ENCODE results near the gene UBAC1. TPM values are rescaled to one million over a fixed set of nuclear protein-coding genes. Genes with fewer than 3 reads are reported as not detected.

UBAC1 gene
- total and polyA plus RNA-seq, 10 of the 15 experiments (the other 5 are each of a cell fraction or from before 2014, with no cell fraction given) = 16.7 to 54.6 (median 38.5) TPM

DNA sequence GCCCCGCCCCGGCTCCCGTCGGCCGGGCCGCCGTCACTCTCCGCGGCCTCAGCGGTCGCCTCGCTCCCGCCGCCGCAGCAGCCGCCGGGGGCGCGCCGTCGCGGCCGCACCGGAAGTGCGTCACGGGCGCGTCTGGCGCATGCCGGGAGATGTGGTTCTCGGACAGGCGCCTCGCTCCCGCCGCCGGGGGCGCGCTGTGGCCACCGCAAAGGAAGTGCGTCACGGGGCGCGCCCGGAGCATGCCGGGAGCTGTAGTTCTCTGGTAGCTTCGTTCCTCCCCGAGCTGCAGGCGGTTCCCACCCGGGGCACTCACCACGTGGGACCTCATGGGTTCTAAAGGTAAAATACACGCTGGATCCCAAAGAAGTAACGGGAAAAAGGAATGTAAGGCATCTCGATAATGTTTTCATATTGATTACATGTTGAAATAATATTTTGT, at the start of gene UBAC1 (continued):
- TF ChIP-seq, protein P1, sequence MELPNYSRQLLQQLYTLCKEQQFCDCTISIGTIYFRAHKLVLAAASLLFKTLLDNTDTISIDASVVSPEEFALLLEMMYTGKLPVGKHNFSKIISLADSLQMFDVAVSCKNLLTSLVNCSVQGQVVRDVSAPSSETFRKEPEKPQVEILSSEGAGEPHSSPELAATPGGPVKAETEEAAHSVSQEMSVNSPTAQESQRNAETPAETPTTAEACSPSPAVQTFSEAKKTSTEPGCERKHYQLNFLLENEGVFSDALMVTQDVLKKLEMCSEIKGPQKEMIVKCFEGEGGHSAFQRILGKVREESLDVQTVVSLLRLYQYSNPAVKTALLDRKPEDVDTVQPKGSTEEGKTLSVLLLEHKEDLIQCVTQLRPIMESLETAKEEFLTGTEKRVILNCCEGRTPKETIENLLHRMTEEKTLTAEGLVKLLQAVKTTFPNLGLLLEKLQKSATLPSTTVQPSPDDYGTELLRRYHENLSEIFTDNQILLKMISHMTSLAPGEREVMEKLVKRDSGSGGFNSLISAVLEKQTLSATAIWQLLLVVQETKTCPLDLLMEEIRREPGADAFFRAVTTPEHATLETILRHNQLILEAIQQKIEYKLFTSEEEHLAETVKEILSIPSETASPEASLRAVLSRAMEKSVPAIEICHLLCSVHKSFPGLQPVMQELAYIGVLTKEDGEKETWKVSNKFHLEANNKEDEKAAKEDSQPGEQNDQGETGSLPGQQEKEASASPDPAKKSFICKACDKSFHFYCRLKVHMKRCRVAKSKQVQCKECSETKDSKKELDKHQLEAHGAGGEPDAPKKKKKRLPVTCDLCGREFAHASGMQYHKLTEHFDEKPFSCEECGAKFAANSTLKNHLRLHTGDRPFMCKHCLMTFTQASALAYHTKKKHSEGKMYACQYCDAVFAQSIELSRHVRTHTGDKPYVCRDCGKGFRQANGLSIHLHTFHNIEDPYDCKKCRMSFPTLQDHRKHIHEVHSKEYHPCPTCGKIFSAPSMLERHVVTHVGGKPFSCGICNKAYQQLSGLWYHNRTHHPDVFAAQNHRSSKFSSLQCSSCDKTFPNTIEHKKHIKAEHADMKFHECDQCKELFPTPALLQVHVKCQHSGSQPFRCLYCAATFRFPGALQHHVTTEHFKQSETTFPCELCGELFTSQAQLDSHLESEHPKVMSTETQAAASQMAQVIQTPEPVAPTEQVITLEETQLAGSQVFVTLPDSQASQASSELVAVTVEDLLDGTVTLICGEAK (IDR thresholded peaks at IDR 0.05; ENCODE audit: borderline replicate concordance) = peak; percentile 88
- TF ChIP-seq RUNX3 (IDR thresholded peaks at IDR 0.05; ENCODE audit: low read length) = peak; percentile 84
- TF ChIP-seq TAF1 (IDR thresholded peaks at IDR 0.05; ENCODE audit: borderline replicate concordance, low read depth, low read length) = 0 out of 2 replicates have a peak, but pooled peaks have one; percentile 14
- peak; percentile 90 for TF ChIP-seq GABPA (IDR thresholded peaks at IDR 0.05; ENCODE audit: low read depth)
- no peak for TF ChIP-seq CBX3 (IDR thresholded peaks at IDR 0.05; ENCODE audit: borderline replicate concordance, low read depth)
- TF ChIP-seq, protein P2, sequence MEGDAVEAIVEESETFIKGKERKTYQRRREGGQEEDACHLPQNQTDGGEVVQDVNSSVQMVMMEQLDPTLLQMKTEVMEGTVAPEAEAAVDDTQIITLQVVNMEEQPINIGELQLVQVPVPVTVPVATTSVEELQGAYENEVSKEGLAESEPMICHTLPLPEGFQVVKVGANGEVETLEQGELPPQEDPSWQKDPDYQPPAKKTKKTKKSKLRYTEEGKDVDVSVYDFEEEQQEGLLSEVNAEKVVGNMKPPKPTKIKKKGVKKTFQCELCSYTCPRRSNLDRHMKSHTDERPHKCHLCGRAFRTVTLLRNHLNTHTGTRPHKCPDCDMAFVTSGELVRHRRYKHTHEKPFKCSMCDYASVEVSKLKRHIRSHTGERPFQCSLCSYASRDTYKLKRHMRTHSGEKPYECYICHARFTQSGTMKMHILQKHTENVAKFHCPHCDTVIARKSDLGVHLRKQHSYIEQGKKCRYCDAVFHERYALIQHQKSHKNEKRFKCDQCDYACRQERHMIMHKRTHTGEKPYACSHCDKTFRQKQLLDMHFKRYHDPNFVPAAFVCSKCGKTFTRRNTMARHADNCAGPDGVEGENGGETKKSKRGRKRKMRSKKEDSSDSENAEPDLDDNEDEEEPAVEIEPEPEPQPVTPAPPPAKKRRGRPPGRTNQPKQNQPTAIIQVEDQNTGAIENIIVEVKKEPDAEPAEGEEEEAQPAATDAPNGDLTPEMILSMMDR (IDR thresholded peaks at IDR 0.05 in 2 of 3, conservative IDR thresholded peaks at IDR 0.05 in 1 of 3; ENCODE audit: control insufficient read depth in 2 of 3, extremely low read depth in 1 of 3, insufficient read depth in 1 of 3, low read depth in 3 of 3, low read length in 3 of 3) = peak; percentile 11 to 27 (median 23); a peak in 4 of 6 replicates
- peak; percentile 50; the same call in 1 of the 2 replicates for TF ChIP-seq ZSCAN29 (IDR thresholded peaks at IDR 0.05)
- TF ChIP-seq NR2F1 (conservative IDR thresholded peaks at IDR 0.05) = 0 out of 2 replicates have a peak, but pooled peaks have one; percentile 25
- TF ChIP-seq NR2C1 (IDR thresholded peaks at IDR 0.05) = peak; percentile 83
- TF ChIP-seq, protein P3, sequence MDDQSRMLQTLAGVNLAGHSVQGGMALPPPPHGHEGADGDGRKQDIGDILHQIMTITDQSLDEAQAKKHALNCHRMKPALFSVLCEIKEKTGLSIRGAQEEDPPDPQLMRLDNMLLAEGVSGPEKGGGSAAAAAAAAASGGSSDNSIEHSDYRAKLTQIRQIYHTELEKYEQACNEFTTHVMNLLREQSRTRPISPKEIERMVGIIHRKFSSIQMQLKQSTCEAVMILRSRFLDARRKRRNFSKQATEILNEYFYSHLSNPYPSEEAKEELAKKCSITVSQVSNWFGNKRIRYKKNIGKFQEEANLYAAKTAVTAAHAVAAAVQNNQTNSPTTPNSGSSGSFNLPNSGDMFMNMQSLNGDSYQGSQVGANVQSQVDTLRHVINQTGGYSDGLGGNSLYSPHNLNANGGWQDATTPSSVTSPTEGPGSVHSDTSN (IDR thresholded peaks at IDR 0.05; ENCODE audit: insufficient replicate concordance, low read depth, low read length) = peak; percentile 8
- TF ChIP-seq LARP7 (IDR thresholded peaks at IDR 0.05) = peak; percentile 79
- peak; percentile 70; the same call in 1 of the 2 replicates for TF ChIP-seq ZNF207 (IDR thresholded peaks at IDR 0.05; ENCODE audit: borderline replicate concordance)
- TF ChIP-seq STAT1 (conservative IDR thresholded peaks at IDR 0.05) = peak; percentile 79; the same call in 1 of the 2 replicates
- TF ChIP-seq, protein P4, sequence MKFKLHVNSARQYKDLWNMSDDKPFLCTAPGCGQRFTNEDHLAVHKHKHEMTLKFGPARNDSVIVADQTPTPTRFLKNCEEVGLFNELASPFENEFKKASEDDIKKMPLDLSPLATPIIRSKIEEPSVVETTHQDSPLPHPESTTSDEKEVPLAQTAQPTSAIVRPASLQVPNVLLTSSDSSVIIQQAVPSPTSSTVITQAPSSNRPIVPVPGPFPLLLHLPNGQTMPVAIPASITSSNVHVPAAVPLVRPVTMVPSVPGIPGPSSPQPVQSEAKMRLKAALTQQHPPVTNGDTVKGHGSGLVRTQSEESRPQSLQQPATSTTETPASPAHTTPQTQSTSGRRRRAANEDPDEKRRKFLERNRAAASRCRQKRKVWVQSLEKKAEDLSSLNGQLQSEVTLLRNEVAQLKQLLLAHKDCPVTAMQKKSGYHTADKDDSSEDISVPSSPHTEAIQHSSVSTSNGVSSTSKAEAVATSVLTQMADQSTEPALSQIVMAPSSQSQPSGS (IDR thresholded peaks at IDR 0.05; ENCODE audit: low read length) = no peak
- no peak for TF ChIP-seq BMI1 (IDR thresholded peaks at IDR 0.05; ENCODE audit: borderline replicate concordance)
- TF ChIP-seq TBL1XR1 (IDR thresholded peaks at IDR 0.05; ENCODE audit: low read depth, low read length) = peak; percentile 13; the same call in 1 of the 2 replicates
- TF ChIP-seq SIN3A (IDR thresholded peaks at IDR 0.05; ENCODE audit: low read depth, low read length) = 0 out of 2 replicates have a peak, but pooled peaks have one; percentile 76
- peak; percentile 97 for TF ChIP-seq HCFC1 (IDR thresholded peaks at IDR 0.05; ENCODE audit: low read length)
- TF ChIP-seq EGR1 (IDR thresholded peaks at IDR 0.05; ENCODE audit: borderline replicate concordance in 1 of 2, low read depth in 2 of 2, low read length in 2 of 2) = peak; percentile 2 to 21; a peak in 2 of 3 replicates
- TF ChIP-seq, protein P5, sequence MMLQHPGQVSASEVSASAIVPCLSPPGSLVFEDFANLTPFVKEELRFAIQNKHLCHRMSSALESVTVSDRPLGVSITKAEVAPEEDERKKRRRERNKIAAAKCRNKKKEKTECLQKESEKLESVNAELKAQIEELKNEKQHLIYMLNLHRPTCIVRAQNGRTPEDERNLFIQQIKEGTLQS (IDR thresholded peaks at IDR 0.05; ENCODE audit: borderline replicate concordance, extremely low read depth, low read depth, low read length) = peak; percentile 82; the same call in 1 of the 2 replicates
